Cortex of kidney (tissue), 1 donor: ENCODE data around the gene ADGRD1.

Experiments
- DNase-seq: peaks from one replicate; lab custom pipeline; 2025; lab: John Stamatoyannopoulos, UW

The ADGRD1 gene

GRCh38 chr12:130966443-130967030, 12.8 kb downstream of the ADGRD1 start:
- no peak for DNase-seq

- no peak for DNase-seq
Observed at GRCh38 chr12:130967636-130968035, 13.9 kb downstream of the ADGRD1 start.

- DNase-seq, result no peak
Observed at GRCh38 chr12:130968611-130969010, 14.9 kb downstream of the ADGRD1 start.

- DNase-seq, result no peak
Observed at GRCh38 chr12:130969223-130969622, 15.5 kb downstream of the ADGRD1 start.

- no peak for DNase-seq
Observed at GRCh38 chr12:130970165-130970907, 16.6 kb downstream of the ADGRD1 start.

GRCh38 chr12:130970908-130971233, 17.2 kb downstream of the ADGRD1 start:
- DNase-seq, result no peak

- no peak for DNase-seq
Observed at GRCh38 chr12:130971925-130972585, 18.3 kb downstream of the ADGRD1 start.

- DNase-seq, result no peak
Observed at GRCh38 chr12:130972586-130972950, 18.9 kb downstream of the ADGRD1 start.

GRCh38 chr12:130973109-130973508, 19.4 kb downstream of the ADGRD1 start:
- no peak for DNase-seq

- DNase-seq, result no peak
Observed at GRCh38 chr12:130973906-130974305, 20.2 kb downstream of the ADGRD1 start.

- no peak for DNase-seq
Observed at GRCh38 chr12:130975116-130975515, 21.4 kb downstream of the ADGRD1 start.

- no peak for DNase-seq
Observed at GRCh38 chr12:130976171-130976720, 22.5 kb downstream of the ADGRD1 start.

- DNase-seq, result no peak
Observed at GRCh38 chr12:130977046-130977742, 23.5 kb downstream of the ADGRD1 start.

GRCh38 chr12:130977743-130978095, 24.0 kb downstream of the ADGRD1 start:
- no peak for DNase-seq

- DNase-seq, result no peak
Observed at GRCh38 chr12:130978785-130979184, 25.1 kb downstream of the ADGRD1 start.

- DNase-seq, result no peak
Observed at GRCh38 chr12:130981074-130981742, 27.5 kb downstream of the ADGRD1 start.

- DNase-seq, result no peak
Observed at GRCh38 chr12:130981911-130982310, 28.2 kb downstream of the ADGRD1 start.

GRCh38 chr12:130982565-130983225, 29.0 kb downstream of the ADGRD1 start:
- no peak for DNase-seq

GRCh38 chr12:130983328-130984017, 29.8 kb downstream of the ADGRD1 start:
- no peak for DNase-seq

GRCh38 chr12:130984183-130985058, 30.7 kb downstream of the ADGRD1 start:
- no peak for DNase-seq
